NB4 (cell line): ENCODE results near the gene OPTN.

Experiments used
- MYC ChIP-seq: IDR thresholded peaks from 2 replicates; pipeline ENCODE4 v1.6.1; 2011; ENCODE audit warnings: low read depth, low read length
- TF ChIP-seq, protein P1 (sequence below): IDR thresholded peaks from one replicate; pipeline ENCODE4 v1.5.1; 2012; ENCODE audit warnings: low read depth, low read length

DNA sequence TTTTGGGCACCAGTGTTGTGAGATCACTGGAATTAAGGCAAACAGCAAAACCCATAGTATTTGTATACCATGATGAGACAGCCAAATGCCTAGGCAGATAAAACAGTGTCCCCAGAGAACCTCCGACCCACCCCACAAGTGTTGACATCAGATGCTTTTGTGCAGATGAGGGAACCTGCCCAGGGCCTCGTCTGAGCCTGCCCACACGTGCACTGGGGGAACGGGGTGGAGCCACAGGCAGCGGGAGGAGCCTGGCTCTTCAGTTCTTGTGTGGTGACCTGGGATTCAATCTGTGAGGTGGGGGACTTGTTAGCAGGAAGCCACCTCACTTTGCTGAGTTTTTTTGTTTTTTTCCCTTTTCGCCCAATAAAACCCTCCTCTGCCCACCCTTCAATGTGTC lies 33.4 kb upstream of the OPTN start:
- no peak for TF ChIP-seq MYC
- TF ChIP-seq, protein P1, sequence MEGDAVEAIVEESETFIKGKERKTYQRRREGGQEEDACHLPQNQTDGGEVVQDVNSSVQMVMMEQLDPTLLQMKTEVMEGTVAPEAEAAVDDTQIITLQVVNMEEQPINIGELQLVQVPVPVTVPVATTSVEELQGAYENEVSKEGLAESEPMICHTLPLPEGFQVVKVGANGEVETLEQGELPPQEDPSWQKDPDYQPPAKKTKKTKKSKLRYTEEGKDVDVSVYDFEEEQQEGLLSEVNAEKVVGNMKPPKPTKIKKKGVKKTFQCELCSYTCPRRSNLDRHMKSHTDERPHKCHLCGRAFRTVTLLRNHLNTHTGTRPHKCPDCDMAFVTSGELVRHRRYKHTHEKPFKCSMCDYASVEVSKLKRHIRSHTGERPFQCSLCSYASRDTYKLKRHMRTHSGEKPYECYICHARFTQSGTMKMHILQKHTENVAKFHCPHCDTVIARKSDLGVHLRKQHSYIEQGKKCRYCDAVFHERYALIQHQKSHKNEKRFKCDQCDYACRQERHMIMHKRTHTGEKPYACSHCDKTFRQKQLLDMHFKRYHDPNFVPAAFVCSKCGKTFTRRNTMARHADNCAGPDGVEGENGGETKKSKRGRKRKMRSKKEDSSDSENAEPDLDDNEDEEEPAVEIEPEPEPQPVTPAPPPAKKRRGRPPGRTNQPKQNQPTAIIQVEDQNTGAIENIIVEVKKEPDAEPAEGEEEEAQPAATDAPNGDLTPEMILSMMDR = no peak
